Stimulated activated CD8-positive, alpha-beta memory T cell treated with anti-CD3 and anti-CD28 coated beads, Interleukin-12 subunit alpha, Interleukin-12 subunit beta, amount 100 ng/mL, for 4 hours (primary cell): Measurements from ENCODE around the gene PPP1R3E.
"Not testable (repeated sequence)": the region's sequence is repeated elsewhere in the genome, so short reads cannot be mapped to it uniquely, and the experiment has no call there.

Experiments
- DNase-seq: peaks from one replicate; pipeline ENCODE4 v3.0.0-alpha.2; 2020; ENCODE audit warnings: low read depth

The PPP1R3E gene, protein sequence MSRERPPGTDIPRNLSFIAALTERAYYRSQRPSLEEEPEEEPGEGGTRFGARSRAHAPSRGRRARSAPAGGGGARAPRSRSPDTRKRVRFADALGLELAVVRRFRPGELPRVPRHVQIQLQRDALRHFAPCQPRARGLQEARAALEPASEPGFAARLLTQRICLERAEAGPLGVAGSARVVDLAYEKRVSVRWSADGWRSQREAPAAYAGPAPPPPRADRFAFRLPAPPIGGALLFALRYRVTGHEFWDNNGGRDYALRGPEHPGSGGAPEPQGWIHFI

DNA sequence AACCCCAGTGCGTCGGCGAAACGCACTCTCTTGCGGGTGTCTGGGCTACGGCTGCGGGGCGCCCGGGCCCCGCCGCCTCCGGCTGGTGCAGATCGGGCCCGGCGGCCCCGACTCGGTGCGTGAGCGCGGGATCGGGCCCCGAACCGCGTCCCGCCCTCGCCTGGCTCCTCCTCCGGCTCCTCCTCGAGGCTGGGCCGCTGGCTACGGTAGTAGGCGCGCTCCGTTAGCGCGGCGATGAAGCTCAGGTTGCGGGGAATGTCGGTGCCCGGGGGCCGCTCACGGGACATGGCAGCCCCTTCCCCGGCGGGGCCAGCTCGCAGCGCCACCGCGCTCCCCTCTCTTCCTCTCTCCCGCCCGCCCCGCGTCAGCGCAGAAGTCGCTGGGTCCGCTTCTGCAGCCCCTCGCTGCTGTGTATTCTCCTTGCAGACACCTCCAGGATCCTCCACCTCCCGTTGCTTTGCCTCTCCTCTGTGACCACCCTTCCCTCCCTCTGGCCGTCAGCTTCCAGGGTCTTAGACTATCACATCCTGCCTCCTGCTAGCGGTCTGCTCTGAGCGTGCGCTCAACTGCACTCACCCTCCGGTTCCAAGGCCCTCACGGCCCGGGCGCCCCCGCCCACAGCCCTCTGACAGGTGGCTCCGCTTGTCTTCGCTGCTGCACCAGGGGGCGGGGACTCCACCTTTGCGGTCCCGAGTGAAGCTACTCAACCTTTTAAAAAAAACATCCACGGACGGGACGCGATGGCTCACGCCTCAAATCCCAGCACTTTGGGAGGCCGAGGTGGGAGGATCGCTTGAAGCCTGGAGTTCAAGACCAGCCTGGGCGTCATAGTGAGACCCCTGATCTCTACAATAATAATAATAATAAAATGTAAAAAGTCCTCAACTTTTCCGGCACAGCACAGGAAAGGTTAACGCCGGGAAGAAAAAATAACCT, at the start of gene PPP1R3E:
Gene PPP1R3E (minus strand): TSS at position 570 of the 936 bp plus-strand sequence. CDS start 283 bp downstream, at position 287.
- DNase-seq, result peak; percentile 76

DNA sequence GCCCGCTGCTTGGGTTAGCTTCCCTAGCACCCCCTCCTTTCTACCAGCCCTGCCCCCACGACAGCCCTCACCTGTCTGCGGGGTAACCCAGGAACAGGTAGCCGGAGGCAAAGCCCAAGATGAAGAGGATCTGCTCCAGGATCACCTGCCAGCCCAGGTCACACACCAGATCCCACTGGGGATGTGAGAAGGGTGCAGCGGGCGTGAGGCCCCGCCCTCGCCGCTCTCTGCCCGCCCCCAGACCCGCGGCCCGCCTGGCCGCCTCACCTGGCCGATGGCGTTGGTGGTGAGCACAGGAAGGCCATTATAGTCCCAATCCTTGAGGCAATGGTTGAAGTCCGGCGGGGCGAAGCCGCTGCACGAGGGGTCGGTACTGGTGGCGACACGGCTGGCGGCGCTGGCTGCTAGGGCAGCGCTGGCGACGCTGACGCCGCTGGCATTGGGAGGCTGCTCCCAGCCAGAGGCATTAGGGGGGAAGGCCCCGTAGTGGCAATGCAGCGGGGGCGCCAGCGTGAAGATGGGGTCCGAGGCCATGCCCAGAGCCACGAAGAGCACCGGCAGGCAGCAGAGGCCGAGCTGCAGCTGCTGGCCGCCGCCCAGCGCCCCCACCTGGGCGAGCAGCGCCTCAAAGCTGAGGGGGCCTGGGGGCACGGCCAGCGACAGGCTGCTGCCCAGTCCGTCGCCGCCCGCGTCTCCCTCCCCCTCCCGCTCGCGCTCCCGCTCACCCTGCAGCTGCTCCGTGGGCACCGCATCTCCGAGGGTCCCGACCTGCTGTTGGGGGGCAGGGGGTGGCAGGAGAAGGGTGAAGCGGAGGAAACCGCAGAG, 49.2 kb upstream of the PPP1R3E start:
- no peak for DNase-seq

DNA sequence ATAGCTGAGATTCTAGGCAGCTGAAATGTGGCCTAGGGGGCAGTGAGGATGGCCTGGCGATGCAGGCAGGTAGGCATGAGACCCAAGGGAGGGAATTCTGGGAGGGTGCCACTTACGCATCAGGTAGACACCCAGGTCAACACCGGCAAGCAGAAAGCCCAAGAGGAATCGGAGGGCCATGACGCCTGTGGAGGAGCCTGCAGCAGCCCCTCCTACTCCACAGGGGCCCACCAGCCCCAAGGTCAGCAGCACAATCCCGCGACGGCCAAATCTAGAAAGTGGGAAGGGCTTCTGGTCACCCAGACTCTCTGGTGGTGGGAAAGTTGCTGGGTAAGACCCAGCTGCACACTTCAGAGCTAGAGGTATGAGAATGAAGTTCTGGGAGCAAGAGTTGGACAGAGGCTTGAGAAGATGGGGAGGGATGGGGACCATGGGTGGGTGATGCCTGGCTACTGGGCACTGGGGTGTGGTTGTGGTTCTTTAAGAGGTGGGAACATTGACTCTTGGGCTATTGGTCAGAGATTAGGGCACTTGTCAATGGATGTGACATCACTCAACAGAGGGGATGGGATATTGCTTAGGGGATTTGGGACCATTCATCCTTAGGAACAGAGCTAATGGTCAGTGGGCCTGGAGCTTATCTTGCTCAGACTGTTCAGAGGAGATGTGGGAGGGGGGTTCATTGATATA, 46.6 kb upstream of the PPP1R3E start:
- DNase-seq, result no peak

DNA sequence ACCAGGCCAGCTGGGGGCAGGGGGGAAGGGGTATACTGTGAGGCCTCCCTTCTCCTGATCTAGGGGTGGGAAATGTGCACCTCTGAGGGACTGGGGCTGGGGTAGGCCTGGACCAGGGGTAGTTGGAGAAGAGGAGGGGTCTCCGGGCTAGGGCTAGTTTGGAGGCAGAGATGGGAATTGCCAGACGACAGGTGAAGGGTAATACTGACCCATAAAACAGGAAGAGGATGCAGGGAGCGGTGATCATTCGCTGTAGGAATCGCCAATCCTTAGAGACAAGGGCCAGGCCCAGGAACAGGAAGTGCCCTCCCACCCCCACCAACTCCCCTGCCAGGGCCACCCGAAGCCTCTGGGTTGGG, 45.6 kb upstream of the PPP1R3E start:
- no peak for DNase-seq

DNA sequence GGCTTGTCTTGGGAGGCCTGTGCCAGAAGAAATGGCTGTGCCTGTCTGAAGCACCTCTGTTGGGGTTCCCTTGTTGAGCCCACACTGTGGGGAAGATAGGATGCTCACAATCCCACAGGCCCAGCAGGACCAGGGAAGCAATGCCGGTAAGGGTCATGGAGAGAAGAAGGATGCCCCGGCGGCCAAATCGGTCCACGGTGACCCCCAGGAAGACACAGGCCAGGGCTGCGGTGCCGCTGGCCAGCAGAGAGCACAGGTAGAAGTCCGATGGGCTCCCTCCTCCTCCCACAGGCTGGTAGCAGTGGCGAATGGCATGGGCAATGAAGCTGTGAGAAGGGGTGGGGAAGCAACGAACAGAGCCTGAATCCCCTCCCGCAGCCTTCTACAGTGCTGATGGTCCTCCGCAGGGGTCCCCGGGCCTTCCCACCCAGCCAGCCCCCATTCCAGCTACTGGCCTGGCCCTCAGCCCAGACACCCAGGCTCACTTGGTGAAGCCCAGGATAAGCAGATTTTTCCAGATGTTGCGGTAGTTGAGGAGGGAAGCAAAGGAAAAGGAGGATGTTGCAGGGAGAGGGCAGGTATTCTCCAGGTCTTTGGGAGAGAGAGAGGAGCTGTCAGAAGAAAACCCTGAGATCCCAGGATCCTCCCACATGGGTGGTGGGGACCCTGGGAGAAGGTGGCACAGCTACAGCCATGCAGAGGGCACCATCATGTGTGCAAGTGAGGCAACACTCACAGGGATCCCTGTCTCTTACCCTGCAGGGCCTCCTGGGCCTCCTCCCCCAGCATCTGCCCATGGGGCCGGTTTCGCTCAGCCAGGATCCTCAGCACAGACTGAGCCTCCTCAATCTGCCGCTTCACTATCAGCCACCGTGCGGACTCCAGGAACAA, 45.0 kb upstream of the PPP1R3E start:
- no peak for DNase-seq

DNA sequence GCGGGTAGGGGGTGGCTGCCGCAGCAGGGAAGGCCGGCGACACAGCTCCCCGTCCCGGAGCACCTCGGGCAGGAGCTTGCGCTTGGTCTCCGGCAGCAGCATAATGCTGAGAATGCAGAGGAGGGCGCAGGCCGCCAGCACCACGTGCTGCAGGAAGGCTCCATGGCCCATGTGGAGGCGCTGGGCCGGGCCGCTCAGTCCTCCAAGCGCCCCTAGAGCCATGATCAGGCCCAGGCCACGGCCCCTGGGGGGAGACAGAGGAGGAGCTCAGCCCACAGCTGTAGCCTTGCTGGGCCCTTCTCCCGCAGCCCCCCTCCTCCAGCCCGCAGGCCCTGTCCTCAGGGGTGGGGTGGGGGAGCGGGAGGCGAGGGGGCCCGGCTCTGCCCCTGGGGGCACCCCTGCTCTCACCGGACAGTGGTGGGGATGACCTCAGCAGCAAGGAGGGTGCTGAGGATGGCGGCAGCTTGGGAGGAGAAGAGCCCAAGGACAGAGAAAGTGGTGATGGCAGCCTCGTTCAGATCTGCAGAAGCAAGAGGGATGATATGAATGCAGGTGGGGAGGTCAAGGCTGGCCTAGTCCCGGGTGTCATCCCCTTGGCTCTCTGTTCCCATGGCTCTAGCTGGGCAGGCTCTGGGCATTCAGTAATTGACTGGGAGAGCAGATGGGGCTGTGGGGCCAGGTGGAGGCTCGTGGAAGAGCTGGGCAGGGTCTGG, 44.2 kb upstream of the PPP1R3E start:
- no peak for DNase-seq

DNA sequence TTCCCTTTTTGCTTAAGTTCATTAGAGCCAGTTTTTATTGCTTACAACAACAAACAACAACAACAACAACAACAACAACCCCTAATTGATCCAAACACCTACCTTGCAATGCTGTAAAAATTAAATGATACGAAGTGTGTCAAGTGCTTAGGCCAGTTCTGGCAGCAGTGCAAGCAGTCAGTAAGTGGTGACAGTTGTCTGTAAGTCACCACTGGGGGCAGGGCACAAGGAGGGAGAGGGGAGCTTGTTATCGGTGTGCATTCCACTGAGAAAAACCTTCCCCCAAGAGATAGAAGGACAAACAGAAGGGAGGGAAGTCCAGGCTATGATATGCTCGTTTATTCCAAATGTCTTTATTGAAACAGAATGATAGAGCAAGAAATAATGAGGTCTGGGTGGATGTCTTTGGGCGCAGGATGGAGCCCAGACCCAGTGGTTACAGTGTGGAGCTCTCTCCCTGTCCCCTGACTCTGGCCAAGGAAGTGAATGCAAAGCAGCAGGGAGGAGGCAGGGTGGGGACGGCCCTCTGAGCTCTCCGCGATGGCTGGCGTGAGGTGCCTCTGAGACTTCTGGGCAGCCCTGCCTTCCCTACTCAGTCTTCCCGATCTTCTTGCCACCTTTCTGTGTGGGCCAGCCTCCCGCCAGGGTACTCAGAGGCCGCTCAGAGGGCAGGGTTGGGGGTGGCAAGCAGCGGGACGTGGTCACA, 43.5 kb upstream of the PPP1R3E start:
- no peak for DNase-seq

DNA sequence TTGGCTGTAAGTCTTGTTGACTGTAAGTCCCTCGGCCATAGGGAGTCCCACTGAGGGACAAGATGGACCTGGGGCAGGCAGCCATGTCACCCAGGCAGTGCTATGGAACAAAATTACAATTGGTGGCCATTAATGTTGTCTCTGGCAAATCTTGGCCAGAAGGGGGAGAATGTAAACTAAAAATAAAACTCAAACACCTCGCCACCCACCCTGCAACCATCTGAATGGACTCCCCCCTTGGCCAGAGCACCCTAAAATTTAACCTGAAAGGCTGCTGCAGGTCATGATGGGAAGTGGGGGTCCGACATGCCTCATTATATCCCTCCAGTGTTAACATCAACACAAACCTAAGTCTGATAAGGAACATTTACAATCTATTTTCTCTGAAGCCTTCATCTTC, 41.8 kb upstream of the PPP1R3E start:
- no peak for DNase-seq

DNA sequence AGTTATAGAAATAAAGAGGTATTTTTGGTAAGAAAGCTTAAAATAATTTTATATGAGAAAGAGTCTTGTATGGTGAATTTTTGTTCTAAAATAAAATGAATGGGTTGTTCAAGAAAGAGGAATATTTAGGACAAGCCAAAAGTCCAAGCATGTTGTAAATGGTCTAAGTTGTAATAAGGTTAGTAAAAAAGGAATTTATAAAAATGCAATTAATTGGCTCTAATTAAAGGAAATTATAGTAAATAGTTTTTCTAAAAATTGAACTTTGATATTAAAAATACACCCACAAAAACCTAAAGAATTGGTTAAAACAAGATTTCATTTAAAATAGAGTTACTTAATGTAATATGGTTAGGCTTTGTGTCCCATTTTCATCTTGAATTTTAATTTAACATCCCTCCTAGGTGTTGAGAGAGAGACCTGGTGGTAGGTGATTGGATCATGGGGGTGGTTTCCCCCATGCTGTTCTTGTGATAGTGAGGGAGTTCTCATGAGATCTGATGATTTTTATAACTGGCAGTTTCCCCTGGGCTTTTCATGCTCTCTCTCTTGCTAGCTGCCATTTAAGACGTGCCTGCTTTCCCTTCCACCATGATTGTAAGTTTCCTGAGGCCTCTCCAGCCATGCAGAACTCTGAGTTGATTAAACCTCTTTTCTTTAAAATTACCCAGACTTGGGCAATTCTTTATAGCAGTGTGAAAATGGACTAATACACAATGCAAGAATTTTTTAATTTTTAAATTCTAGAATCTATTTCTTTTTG, 37.0 kb upstream of the PPP1R3E start:
- DNase-seq, result no peak

DNA sequence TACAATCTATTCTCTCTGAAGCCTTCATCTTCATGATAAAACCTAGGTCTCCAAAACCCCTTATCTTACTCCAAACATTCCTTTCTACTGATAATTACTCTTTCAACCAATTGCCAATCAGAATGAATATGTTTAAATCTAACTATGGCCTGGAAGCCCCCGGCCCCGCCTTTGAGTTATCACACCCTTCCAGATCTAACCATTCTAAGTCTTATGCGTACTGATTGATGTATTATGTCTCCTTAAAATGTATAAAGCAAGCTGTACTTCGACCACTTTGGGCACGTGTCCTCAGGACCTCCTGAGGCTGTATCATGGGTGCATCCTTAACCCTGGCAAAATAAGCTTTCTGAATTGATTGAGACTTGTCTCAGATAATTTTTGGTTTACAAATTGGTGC, 33.0 kb upstream of the PPP1R3E start:
- no peak for DNase-seq

DNA sequence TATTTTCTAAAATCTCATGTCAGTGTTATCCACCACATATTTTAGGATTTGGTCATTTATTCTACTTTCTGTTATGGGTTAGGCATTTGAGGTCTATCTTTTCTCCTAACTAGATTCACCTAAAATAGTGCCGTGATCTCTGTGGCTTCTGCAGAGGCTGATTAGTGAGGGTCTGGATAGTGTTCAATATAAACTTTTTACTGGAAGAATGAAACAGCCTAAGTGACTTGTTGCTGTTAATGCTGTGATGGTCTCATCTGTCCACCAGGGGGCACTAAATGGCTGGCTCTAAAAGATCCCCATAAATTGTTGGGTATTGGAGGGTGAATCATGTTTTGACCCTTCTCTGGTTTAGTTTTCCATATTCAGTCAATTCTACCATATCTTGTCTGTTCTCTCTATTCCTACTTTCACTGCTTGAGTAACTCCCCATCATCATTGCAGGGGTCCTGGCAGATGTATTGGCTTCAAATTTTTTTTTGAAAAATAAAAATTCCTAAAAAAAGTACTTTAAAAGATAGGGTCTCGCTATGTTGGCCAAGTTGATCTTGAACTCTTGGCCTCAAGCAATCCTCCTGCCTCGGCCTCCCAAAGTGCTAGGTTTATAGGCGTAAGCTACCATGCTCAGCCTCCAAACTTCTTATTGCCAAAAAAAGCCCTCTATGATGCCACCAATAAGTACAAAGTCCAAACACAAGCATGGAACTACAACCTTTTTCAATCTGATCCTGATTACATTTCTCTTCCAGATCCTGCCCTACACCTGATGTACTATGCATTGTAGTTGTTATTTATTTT, 25.5 kb upstream of the PPP1R3E start:
- DNase-seq, result peak; percentile 23

DNA sequence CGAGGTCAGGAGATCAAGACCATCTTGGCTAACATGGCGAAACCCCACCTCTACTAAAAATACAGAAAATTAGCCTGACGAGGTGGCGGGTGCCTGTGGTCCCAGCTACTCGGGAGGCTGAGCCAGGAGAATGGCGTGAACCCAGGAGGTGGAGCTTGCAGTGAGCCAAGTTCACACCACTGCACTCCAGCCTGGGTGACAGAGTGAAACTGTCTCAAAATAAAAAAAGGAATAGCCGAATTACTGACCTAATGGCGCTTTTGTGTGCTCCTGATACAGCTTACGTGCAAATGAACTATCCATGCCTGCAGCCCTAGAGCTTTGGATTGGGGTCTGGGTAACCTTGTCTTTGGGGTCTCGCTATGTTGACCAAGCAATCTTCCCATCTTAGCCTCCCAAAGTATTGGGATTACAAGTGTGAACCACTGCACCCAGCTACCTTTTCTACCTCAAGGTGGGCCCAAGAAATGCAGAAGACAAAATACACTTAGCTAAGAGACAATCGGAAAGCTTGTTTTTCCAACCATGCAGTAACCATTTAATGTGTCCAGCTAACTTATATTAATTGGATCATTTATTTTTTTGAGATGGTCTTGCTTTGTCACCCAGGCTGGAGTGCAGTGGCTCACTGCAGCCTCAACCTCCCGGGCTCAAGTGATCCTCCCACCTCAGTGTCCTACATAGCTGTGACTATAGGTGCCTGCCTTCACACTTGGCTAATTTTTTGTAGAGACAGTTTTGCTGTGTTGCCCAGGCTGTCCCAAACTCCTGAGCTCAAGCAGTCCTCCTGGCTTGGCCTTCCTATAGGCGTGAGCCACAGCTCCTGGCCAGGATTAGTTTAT, 24.1 kb upstream of the PPP1R3E start:
- no peak for DNase-seq

DNA sequence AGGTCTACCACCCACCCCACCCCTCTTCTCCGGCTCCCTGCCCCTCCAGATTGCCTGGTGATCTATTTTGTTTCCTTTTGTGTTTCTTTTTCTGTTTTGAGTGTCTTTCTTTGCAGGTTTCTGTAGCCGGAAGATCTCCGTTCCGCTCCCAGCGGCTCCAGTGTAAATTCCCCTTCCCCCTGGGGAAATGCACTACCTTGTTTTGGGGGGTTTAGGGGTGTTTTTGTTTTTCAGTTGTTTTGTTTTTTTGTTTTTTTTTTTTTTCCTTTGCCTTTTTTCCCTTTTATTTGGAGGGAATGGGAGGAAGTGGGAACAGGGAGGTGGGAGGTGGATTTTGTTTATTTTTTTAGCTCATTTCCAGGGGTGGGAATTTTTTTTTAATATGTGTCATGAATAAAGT, 23.1 kb upstream of the PPP1R3E start:
- DNase-seq, result not testable (repeated sequence)

DNA sequence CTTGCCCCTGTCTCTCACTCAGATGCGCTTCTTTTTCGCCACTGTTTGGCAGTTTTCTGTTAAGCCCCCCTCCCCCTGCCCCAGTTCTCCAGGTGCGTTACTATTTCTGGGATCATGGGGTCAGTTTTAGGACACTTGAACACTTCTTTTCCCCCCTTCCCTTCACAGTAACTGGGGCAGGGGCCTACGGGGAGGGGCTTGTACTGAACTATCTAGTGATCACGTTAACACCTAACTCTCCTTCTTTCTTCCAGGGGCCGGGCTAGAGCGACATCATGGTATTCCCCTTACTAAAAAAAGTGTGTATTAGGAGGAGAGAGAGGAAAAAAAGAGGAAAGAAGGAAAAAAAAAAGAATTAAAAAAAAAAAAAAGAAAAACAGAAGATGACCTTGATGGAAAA, 22.3 kb upstream of the PPP1R3E start:
- no peak for DNase-seq

DNA sequence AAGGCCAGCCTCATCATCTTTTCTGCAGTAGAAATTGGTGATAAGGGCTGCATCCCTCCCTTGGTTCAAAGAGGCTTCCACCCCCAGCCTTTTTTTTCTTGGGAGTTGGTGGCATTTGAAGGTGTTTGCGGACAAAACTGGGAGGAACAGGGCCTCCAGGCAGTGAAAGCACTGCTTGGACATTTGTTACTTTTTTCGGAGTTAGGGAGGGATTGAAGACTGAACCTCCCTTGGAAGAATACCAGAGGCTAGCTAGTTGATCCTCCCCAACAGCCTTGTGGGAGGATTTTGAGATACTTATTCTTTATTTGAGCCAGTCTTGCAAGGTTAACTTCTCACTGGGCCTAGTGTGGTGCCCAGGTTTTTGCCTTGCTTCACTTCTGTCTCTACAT, 21.8 kb upstream of the PPP1R3E start:
- no peak for DNase-seq

DNA sequence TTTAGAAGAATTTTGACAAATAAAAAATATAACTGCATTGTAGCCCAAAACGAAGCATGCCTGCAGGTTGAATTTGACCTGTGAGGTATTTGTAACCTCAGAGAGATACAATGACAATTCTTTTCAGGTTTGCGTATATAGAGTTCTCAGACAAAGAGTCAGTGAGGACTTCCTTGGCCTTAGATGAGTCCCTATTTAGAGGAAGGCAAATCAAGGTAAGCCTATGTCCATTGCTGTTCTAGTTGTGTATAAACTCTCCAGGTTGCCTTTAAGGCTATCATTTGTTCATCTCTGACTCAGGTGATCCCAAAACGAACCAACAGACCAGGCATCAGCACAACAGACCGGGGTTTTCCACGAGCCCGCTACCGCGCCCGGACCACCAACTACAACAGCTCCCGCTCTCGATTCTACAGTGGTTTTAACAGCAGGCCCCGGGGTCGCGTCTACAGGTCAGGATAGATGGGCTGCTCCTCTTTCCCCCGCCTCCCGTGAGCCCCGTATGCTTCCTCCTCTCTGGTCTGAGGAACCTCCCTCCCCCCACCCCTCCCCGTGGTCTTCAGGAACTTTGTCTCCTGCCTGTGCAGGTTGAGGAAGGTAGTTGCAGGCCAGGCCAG, 21.3 kb upstream of the PPP1R3E start:
- DNase-seq, result no peak
